GM18861 (cell line): Measurements from ENCODE around the gene CXCL14.

Experiments used
- ATAC-seq: cut with Tn5 transposase; IDR thresholded peaks from one replicate; pipeline ENCODE4 v1.9.1; 2021; ENCODE audit not compliant: unreplicated experiment

CXCL14 gene

DNA sequence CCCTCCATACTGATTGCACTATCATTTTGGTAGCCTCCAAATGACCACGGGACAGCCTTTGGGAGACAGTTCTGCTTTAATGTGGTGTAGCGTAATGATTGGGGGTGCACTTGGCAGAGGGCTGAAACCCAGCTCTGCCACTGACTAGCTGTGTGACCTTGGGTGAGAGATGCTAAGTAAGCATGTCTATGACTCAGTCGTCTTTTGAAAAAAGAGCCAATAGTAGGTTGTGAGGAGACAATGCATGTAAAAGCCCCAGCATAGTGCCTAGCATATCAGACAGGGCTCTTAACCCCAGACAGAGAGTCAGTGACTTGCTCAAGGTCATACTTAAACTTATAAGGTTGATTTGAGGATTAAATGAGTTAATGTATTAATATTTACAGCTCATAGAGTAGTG is 18.0 kb upstream of the CXCL14 start:
- no peak for ATAC-seq

DNA sequence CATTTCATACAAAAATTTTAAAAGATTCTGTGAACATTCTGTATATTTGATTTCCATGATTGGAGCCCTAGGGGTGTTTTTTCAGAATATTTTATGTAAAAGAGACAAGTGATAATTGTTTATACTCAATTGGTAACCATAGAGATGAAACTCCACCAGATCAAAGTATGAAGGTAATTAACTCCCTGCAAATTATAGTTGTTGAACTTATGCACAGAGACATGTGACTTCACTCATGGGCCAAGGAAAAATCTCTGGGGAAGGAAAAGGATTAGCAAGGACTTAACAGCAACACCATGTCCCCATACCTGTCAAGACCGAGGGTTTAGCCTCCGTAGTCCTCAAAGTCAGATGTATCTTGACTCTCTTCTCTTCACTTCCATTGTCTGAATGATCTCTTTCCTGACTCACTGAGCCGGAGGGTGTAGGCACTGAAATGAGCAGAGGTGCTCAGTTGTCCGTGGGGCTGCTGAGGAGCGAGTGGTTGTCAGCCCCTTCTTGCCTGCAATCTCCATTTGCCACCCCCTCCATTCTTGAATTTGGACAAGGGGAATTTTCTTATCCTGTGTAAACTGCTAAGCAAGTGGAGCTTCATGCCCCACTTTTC is 17.5 kb upstream of the CXCL14 start:
- no peak for ATAC-seq

DNA sequence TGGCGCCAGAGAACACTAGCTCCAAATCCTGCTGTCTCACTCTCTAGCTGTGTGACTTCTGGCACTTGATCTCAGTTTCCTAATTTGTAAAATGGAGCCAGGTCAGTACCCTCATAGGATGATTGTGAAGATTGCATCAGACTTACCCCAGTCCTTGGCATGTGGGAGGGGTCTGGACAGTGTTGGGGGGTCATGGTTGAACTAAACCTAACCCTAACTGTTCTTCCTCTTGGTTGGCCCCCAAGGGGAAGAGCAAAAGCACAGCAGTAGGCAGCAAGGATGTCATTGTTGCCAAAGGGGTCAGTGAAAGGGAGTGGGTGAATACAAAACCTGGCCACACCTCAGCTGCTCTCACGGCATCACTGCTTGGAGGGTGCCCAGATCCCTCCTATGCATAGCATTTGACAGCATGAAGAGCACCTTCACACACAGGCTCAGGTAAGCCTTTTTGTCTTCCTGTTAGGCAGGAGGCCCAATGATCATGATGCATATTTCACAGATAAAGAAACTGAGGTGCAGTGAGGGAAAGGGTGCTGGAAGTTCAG is 15.7 kb upstream of the CXCL14 start:
- ATAC-seq: no peak

DNA sequence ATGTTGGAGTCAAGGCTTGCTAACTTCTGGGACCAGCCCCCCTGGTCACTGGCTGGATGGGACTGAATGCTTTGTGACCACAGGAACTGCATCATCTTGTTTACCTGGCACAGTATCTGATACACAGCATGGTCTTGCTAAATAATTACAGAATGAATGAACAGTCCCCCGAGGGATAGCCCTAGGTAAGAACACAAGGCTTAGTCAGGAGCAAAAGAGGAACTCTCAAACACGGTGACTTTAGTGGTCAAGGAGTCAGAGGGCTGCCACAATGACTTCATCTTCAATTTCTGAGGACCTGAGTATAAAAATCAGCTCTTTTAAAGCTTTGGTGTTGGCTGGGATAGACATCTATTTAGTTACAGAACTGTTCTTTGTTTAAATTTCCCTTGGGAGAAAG is 15.1 kb upstream of the CXCL14 start:
- no peak for ATAC-seq

GRCh38 chr5:135593141-135593540 is 14.3 kb upstream of the CXCL14 start:
- no peak for ATAC-seq

- ATAC-seq: no peak
Measured at GRCh38 chr5:135592312-135593045, 13.7 kb upstream of the CXCL14 start.

DNA sequence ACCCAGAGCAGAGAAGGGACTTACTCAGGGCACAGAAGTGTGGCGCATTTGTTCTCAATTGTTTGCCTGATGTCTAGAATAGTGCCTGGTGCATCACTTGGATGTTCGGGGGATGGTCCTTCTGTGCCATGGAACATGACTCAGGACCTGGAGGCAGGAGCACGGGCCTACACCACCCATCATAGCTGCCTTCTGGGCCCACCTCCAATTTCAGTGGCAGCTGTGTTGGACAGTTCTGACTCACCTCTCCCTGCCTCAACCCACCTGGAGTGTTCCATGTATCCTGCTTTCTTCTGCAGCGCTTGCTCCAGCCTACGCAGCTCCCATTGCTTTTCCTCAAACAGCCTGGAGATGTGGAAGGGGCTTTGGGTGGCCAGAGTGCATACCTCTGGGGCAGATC is 12.5 kb upstream of the CXCL14 start:
- no peak for ATAC-seq

DNA sequence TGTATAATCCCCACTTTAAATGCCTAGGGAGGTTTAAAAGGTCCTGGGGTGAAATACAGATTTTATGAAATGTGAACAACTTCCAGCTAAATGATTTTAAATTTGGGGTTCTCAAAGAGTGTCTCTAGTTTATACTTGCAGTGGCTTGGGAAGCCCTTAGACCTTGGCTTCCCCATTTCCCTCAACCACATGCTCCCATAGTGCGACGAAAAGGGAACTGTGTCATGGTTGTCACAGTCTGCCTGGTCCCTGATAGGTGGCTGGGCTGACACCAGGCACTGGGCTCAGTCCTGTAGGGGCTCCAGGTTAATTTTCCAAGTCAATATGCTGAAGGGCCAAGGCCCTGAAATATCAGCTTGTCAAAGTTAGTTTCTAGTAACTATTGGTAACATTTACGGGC is 10.4 kb upstream of the CXCL14 start:
- no peak for ATAC-seq

GRCh38 chr5:135587721-135588663 is 9.2 kb upstream of the CXCL14 start:
- ATAC-seq: no peak

GRCh38 chr5:135584918-135585317 is 6.1 kb upstream of the CXCL14 start:
- ATAC-seq: no peak

GRCh38 chr5:135584276-135584675 is 5.5 kb upstream of the CXCL14 start:
- ATAC-seq: no peak

DNA sequence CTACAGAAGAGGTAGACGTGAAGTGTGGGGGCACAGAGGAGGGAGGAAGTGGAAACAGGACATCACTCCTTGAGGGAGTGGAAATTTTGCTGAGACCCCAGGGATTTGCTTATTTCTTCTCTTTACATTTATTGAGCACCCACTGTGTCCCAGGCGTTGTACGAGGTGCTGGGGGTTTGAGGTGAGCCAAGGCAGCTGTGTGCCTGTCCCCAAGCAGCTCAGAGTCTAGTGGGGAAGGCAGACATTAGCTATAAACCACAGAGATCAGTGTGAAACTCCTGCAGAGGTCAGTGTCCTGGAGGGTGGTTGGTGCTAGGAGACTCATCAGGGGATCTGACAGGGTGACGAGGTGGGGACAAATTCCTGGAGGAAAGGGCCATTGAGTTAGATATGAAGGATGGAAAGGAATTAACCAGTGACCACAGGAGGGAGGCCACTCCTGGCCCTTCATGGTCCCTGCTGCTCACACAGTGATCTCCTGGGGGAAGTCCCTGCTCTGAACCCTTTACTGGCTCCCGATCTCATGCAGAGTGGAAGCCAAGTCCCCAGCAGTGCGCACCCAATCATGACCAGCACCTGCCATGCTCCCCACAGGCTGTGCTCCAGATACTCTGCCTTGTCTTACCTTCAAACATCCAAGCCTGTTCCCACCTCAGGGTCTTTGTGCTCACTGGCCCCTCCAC is 3.4 kb upstream of the CXCL14 start:
- no peak for ATAC-seq

DNA sequence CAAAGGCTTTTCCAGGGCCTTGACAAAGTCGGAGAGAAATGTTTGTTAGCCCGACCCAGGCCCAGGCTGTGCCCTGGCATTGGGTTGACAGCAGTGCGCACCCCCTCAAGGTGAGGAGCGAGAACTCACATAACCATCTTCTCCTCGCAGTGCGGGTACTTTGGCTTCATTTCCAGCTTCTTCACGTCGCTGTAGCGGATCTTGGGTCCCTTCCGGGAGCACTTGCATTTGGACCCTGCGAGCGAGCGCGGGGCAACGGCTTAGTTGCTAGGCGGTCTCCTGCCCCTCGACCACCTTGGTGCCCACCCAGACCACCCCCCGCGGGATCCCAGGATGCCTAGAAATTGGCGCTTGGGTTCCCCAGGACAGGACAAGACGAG is 496 bp downstream of the CXCL14 start:
- no peak for ATAC-seq

DNA sequence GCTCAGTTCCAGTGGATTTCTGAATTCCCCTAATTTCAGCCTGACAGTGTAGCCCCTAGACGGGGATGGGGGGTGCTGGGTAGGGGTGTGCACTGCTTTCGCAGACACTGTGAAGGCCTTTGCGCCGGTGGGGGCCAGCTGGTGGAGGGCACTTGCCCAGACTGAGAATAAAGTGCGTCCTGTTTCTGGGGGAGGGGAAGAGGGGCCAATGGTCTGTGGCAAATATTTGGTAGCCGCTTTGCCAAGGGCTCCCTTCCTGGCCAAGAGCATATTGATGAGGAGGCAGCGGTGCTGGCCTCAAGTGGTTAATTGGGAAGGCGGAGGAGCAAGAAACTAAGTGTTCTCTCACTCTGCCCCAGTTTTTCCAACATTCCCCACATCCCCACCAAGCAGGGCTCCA is 1.4 kb downstream of the CXCL14 start:
- no peak for ATAC-seq

- ATAC-seq: no peak
Measured at GRCh38 chr5:135576075-135576599, 2.7 kb downstream of the CXCL14 start.

DNA sequence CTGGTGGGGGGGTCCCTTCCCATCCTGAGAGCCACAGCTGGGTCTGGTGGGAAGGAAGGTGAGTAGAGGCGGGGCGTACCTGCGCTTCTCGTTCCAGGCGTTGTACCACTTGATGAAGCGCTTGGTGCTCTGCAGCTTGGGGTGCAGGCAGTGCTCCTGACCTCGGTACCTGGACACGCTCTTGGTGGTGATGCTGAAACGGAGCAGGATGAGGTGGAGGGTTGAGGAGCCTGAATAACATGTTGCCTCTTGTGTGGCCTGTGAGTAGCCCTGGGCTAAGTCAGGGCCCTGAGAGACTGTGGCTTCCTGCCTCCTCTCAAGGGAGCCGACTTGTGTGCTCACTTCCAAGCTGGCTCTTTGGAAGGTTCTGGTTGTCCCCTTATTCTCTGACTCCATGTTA is 4.3 kb downstream of the CXCL14 start:
- no peak for ATAC-seq

- no peak for ATAC-seq
Measured at GRCh38 chr5:135571902-135572301, 6.9 kb downstream of the CXCL14 start.

GRCh38 chr5:135571066-135571609 is 7.7 kb downstream of the CXCL14 start:
- no peak for ATAC-seq

GRCh38 chr5:135570453-135570764 is 8.4 kb downstream of the CXCL14 start:
- no peak for ATAC-seq

GRCh38 chr5:135569755-135570452 is 8.9 kb downstream of the CXCL14 start:
- no peak for ATAC-seq
